Uterus (tissue), 4 donors: ENCODE results near the gene LGALS7. TPM values are rescaled to one million over a fixed set of nuclear protein-coding genes. Genes with fewer than 3 reads are reported as not detected.

Source experiments
- DNase-seq, 2 donors: peaks; one replicate each; pipeline ENCODE4 v3.0.0-alpha.2; 2019 to 2020
- H3K27ac ChIP-seq, 2 donors: fragments of 200-600 bp; sonication (generic); 1 replicate in 1 of 2; 2 replicates in 1 of 2; pipeline ENCODE4 v1.5.1; 2016 to 2018
- H3K27me3 ChIP-seq, 2 donors: fragments of 200-600 bp; sonication (generic); one replicate each; pipeline ENCODE4 v1.5.1; 2018 to 2019; ENCODE audit warnings: control low read depth in 1 of 2
- H3K36me3 ChIP-seq, 2 donors: fragments of 200-600 bp; sonication (generic); one replicate each; pipeline ENCODE4 v1.5.1; 2019; ENCODE audit warnings: control low read depth in 1 of 2
- H3K4me1 ChIP-seq, 2 donors: fragments of 200-600 bp; sonication (generic); one replicate each; pipeline ENCODE4 v1.5.1; 2018 to 2019; ENCODE audit warnings: control low read depth in 1 of 2
- H3K4me3 ChIP-seq, 2 donors: fragments of 200-600 bp; sonication (generic); 1 replicate in 1 of 2; 2 replicates in 1 of 2; pipeline ENCODE4 v1.5.1; 2018 to 2019; ENCODE audit warnings: mild to moderate bottlenecking in 1 of 2
- H3K9me3 ChIP-seq, 2 donors: fragments of 200-600 bp; sonication (generic); one replicate each; pipeline ENCODE4 v1.5.1; 2019; ENCODE audit warnings: control low read depth in 1 of 2
- CTCF ChIP-seq, 4 experiments: fragments of 200-600 bp in 2 of 4; fragments of 450-650 bp in 2 of 4; sonication (generic) in 2 of 4; IDR thresholded peaks; one replicate each; pipeline ENCODE4 v1.5.1; 2016 to 2019; ENCODE audit warnings: antibody characterized with exemption in 4 of 4, mild to moderate bottlenecking in 2 of 4, moderate library complexity in 1 of 4
- POLR2A ChIP-seq, 2 donors: fragments of 450-650 bp; IDR thresholded peaks; one replicate each; pipeline ENCODE4 v1.6.1; 2016; ENCODE audit warnings: antibody characterized with exemption in 2 of 2, mild to moderate bottlenecking in 1 of 2, moderate library complexity in 1 of 2
- intact Hi-C: fragments of 100-400 bp; cut with DNase I; formaldehyde crosslinking; loops from one replicate; pipeline ENCODE4 v1.15.1; 2023; ENCODE audit warnings: low total_unique reads
- total RNA-seq, 4 donors: library from RNA; depleted of rRNA in 3 of 4; stranded (reverse); fragments of >200 nt in 3 of 4; gene quantifications; one replicate each; pipeline versions ENCODE4 v1.1.0 to v1.2.4, GENCODE V29; 2014 to 2023
- donor health status: DM: yes; HTN: yes; CAD: no.

LGALS7 gene
- total RNA-seq, 4 donors from 2014 or later: 2.6 TPM; not detected in 3

GRCh38 chr19:38743394-38744297 is 29.7 kb downstream of the LGALS7 start:
- Histone ChIP-seq H3K9me3 (no peaks in the 10 kb centered on the region), H3K36me3 (no peaks in the 10 kb centered on the region), H3K4me3 (no peak overlapping the region), H3K4me1 (no peaks in the 10 kb centered on the region), H3K27me3 (no peaks in the 10 kb centered on the region), H3K27ac (no peak overlapping the region)
- TF ChIP-seq CTCF (IDR thresholded peaks at IDR 0.05) (no peak), POLR2A (IDR thresholded peaks at IDR 0.05) (no peak)
- DNase-seq: no peak
- intact Hi-C loops: no loop called here

GRCh38 chr19:38742906-38743305 is 30.4 kb downstream of the LGALS7 start:
- Histone ChIP-seq H3K27me3 (no peaks in the 10 kb centered on the region), H3K36me3 (no peaks in the 10 kb centered on the region), H3K27ac (no peak overlapping the region), H3K9me3 (no peaks in the 10 kb centered on the region), H3K4me1 (no peaks in the 10 kb centered on the region), H3K4me3 (no peak overlapping the region)
- intact Hi-C loops: no loop called here
- DNase-seq: no peak
- no peak for TF ChIP-seq POLR2A (IDR thresholded peaks at IDR 0.05)
- TF ChIP-seq CTCF (IDR thresholded peaks at IDR 0.05): no peak

- Histone ChIP-seq H3K4me1 (no peaks in the 10 kb centered on the region), H3K4me3 (no peak overlapping the region), H3K27me3 (no peaks in the 10 kb centered on the region), H3K9me3 (no peaks in the 10 kb centered on the region), H3K36me3 (no peaks in the 10 kb centered on the region), H3K27ac (no peak overlapping the region)
- TF ChIP-seq CTCF (IDR thresholded peaks at IDR 0.05): no peak
- no peak for TF ChIP-seq POLR2A (IDR thresholded peaks at IDR 0.05)
- no peak for DNase-seq
- intact Hi-C loops: no loop called here
These were observed 31.0 kb downstream of the LGALS7 start for GRCh38 chr19:38742296-38742695.

- TF ChIP-seq CTCF (IDR thresholded peaks at IDR 0.05) (no peak), POLR2A (IDR thresholded peaks at IDR 0.05) (no peak)
- Histone ChIP-seq H3K4me3 (no peak overlapping the region), H3K27ac (no peak overlapping the region), H3K27me3 (no peaks in the 10 kb centered on the region), H3K4me1 (no peaks in the 10 kb centered on the region), H3K36me3 (no peaks in the 10 kb centered on the region), H3K9me3 (no peaks in the 10 kb centered on the region)
- no peak for DNase-seq
- intact Hi-C loops: no loop called here
These were observed 31.6 kb downstream of the LGALS7 start for GRCh38 chr19:38741670-38742069.

GRCh38 chr19:38740932-38741331 is 32.4 kb downstream of the LGALS7 start:
- intact Hi-C loops: no loop called here
- TF ChIP-seq CTCF (IDR thresholded peaks at IDR 0.05): no peak
- no peak for TF ChIP-seq POLR2A (IDR thresholded peaks at IDR 0.05)
- DNase-seq: no peak
- Histone ChIP-seq H3K9me3 (no peaks in the 10 kb centered on the region), H3K27ac (no peak overlapping the region), H3K27me3 (no peaks in the 10 kb centered on the region), H3K4me1 (peaks cover 0 to 4% of the 10 kb centered on the region in 2 donors), H3K36me3 (no peaks in the 10 kb centered on the region), H3K4me3 (no peak overlapping the region)
